Caco-2 (cell line): ENCODE measurements around the gene RAPGEF1. TPM values are rescaled to one million over a fixed set of nuclear protein-coding genes. Genes with fewer than 3 reads are reported as not detected.

Source experiments
- BruUV-seq: library from RNA; stranded (reverse); fragments of 400-500 nt; replicated peaks from 2 replicates; lab custom pipeline; 2021; lab: Mats Ljungman, UMichigan
- CTCF ChIA-PET: fragments of 300-600 bp; sonication (Branson Sonifier 250); formaldehyde crosslinking; loops from one replicate; lab custom pipeline; 2022; ENCODE audit warnings: antibody characterized with exemption; lab: Charles Lee
- POLR2A ChIA-PET: fragments of 300-600 bp; sonication (Branson Sonifier 250); formaldehyde crosslinking; loops from one replicate; lab custom pipeline; 2022; ENCODE audit warnings: antibody characterized with exemption; lab: Charles Lee
- DNase-seq, 2 experiments: peaks; one replicate each; pipeline versions ENCODE4 v3.0.0 to v3.0.0-alpha.2; 2020 to 2022
- H3K27me3 ChIP-seq: replicated peaks from 2 replicates; pipeline ENCODE4 v1.6.0; 2011; ENCODE audit warnings: low read length; ENCODE audit not compliant: control insufficient read depth, insufficient read depth
- H3K36me3 ChIP-seq: 2 replicates; pipeline ENCODE4 v1.5.1; 2011; ENCODE audit warnings: low read length; ENCODE audit not compliant: control insufficient read depth, insufficient read depth
- H3K4me1 ChIP-seq: fragments of 250-450 bp; sonication (Bioruptor Pico); 2 replicates; pipeline ENCODE4 v1.5.1; 2020; ENCODE audit warnings: mild to moderate bottlenecking
- H3K4me3 ChIP-seq: 2 replicates; pipeline ENCODE4 v1.5.1; 2011; ENCODE audit warnings: low read depth, mild to moderate bottlenecking, control low read depth, low read length
- H3K9me3 ChIP-seq: fragments of 250-450 bp; sonication (Bioruptor Pico); 2 replicates; pipeline ENCODE4 v1.5.1; 2020; ENCODE audit warnings: mild to moderate bottlenecking, moderate library complexity
- H3K27ac Mint-ChIP-seq: one replicate; pipeline ENCODE4 v1.8.0; 2022; ENCODE audit warnings: mixed read lengths; ENCODE audit not compliant: unreplicated experiment
- H3K27me3 Mint-ChIP-seq: one replicate; pipeline ENCODE4 v1.8.0; 2022; ENCODE audit warnings: mixed read lengths; ENCODE audit not compliant: insufficient read depth, unreplicated experiment
- H3K36me3 Mint-ChIP-seq: one replicate; pipeline ENCODE4 v1.8.0; 2022; ENCODE audit warnings: mild to moderate bottlenecking, mixed read lengths; ENCODE audit not compliant: insufficient read depth, unreplicated experiment
- H3K4me1 Mint-ChIP-seq: one replicate; pipeline ENCODE4 v1.8.0; 2022; ENCODE audit warnings: low read depth, mixed read lengths; ENCODE audit not compliant: unreplicated experiment
- H3K4me3 Mint-ChIP-seq: one replicate; pipeline ENCODE4 v1.8.0; 2022; ENCODE audit warnings: mild to moderate bottlenecking, moderate library complexity, mixed read lengths; ENCODE audit not compliant: unreplicated experiment
- H3K9me3 Mint-ChIP-seq: one replicate; pipeline ENCODE4 v1.8.0; 2022; ENCODE audit warnings: mixed read lengths; ENCODE audit not compliant: unreplicated experiment
- intact Hi-C: fragments of 100-400 bp; cut with micrococcal nuclease; formaldehyde crosslinking; loops from one replicate; pipeline ENCODE4 v1.10.0; 2022; ENCODE audit not compliant: unreplicated experiment
- total RNA-seq: library from RNA; stranded (reverse); gene quantifications from 2 replicates; pipeline ENCODE4 v1.2.3, GENCODE V29; 2022
- TF ChIP-seq, protein P1 (sequence below), 2 experiments: fragments of 200-600 bp in 1 of 2; IDR thresholded peaks; 1 replicate in 1 of 2; 2 replicates in 1 of 2; pipeline versions ENCODE4 v1.5.1 to v1.8.0; 2011 to 2022; ENCODE audit warnings: antibody characterized with exemption in 1 of 2, control low read depth in 1 of 2, inconsistent platforms in 1 of 2, low read depth in 1 of 2, low read length in 1 of 2, mild to moderate bottlenecking in 1 of 2, moderate library complexity in 1 of 2; ENCODE audit not compliant: insufficient read depth in 1 of 2, severe bottlenecking in 1 of 2, unreplicated experiment in 1 of 2

Gene RAPGEF1
- total RNA-seq, 1 experiment from 2014 or later: 75.4 TPM

GRCh38 chr9:131578731-131579504 lies 161.0 kb downstream of the RAPGEF1 start:
- Histone ChIP-seq H3K4me1 (no peaks in the 10 kb centered on the region), H3K9me3 (no peaks in the 10 kb centered on the region), H3K4me3 (no peak overlapping the region), H3K27me3 (no peaks in the 10 kb centered on the region), H3K36me3 (peaks cover 3% of the 10 kb centered on the region)
- no peak for DNase-seq
- BruUV-seq: no TSS peak
- H3K36me3 Mint-ChIP-seq: peaks cover 62% of the 10 kb centered on the region
- ChIA-PET POLR2A (no interaction called here), CTCF (no interaction called here)
- no peaks in the 10 kb centered on the region for H3K9me3 Mint-ChIP-seq
- H3K4me3 Mint-ChIP-seq: no peak overlapping the region
- H3K27me3 Mint-ChIP-seq: no peaks in the 10 kb centered on the region
- H3K27ac Mint-ChIP-seq: no peak overlapping the region
- intact Hi-C loops: no loop called here
- TF ChIP-seq, protein P1, sequence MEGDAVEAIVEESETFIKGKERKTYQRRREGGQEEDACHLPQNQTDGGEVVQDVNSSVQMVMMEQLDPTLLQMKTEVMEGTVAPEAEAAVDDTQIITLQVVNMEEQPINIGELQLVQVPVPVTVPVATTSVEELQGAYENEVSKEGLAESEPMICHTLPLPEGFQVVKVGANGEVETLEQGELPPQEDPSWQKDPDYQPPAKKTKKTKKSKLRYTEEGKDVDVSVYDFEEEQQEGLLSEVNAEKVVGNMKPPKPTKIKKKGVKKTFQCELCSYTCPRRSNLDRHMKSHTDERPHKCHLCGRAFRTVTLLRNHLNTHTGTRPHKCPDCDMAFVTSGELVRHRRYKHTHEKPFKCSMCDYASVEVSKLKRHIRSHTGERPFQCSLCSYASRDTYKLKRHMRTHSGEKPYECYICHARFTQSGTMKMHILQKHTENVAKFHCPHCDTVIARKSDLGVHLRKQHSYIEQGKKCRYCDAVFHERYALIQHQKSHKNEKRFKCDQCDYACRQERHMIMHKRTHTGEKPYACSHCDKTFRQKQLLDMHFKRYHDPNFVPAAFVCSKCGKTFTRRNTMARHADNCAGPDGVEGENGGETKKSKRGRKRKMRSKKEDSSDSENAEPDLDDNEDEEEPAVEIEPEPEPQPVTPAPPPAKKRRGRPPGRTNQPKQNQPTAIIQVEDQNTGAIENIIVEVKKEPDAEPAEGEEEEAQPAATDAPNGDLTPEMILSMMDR (IDR thresholded peaks at IDR 0.05; ENCODE audit: insufficient read depth in 1 of 2, low read depth in 1 of 2, low read length in 1 of 2, severe bottlenecking in 1 of 2, unreplicated experiment in 1 of 2): no peak
- H3K4me1 Mint-ChIP-seq: no peaks in the 10 kb centered on the region

GRCh38 chr9:131578021-131578420 lies 161.9 kb downstream of the RAPGEF1 start:
- Mint-ChIP-seq H3K4me3 (no peak overlapping the region), H3K4me1 (no peaks in the 10 kb centered on the region), H3K27me3 (no peaks in the 10 kb centered on the region), H3K36me3 (peaks cover 57% of the 10 kb centered on the region), H3K9me3 (no peaks in the 10 kb centered on the region), H3K27ac (no peak overlapping the region)
- no peak for DNase-seq
- ChIA-PET CTCF (no interaction called here), POLR2A (no interaction called here)
- Histone ChIP-seq H3K36me3 (peaks cover 3% of the 10 kb centered on the region), H3K4me1 (no peaks in the 10 kb centered on the region), H3K27me3 (no peaks in the 10 kb centered on the region), H3K9me3 (no peaks in the 10 kb centered on the region), H3K4me3 (no peak overlapping the region)
- TF ChIP-seq, protein P1 (IDR thresholded peaks at IDR 0.05; ENCODE audit: insufficient read depth in 1 of 2, low read depth in 1 of 2, low read length in 1 of 2, severe bottlenecking in 1 of 2, unreplicated experiment in 1 of 2): no peak
- intact Hi-C loops: no loop called here
- BruUV-seq: no TSS peak

- H3K4me1 Mint-ChIP-seq: no peaks in the 10 kb centered on the region
- intact Hi-C loops: no loop called here
- no peaks in the 10 kb centered on the region for H3K4me1 ChIP-seq
- H3K4me3 Mint-ChIP-seq: no peak overlapping the region
- no peaks in the 10 kb centered on the region for H3K9me3 ChIP-seq
- TF ChIP-seq, protein P1 (IDR thresholded peaks at IDR 0.05; ENCODE audit: insufficient read depth in 1 of 2, low read depth in 1 of 2, low read length in 1 of 2, severe bottlenecking in 1 of 2, unreplicated experiment in 1 of 2): no peak
- no peaks in the 10 kb centered on the region for H3K9me3 Mint-ChIP-seq
- no peak for DNase-seq
- no peak overlapping the region for H3K4me3 ChIP-seq
- peaks cover 3% of the 10 kb centered on the region for H3K36me3 ChIP-seq
- BruUV-seq: TSS peak; percentile 34
- ChIA-PET POLR2A (no interaction called here), CTCF (no interaction called here)
- H3K27me3 Mint-ChIP-seq: no peaks in the 10 kb centered on the region
- no peaks in the 10 kb centered on the region for H3K27me3 ChIP-seq
- H3K36me3 Mint-ChIP-seq: peaks cover 51% of the 10 kb centered on the region
- H3K27ac Mint-ChIP-seq: no peak overlapping the region
Measured at GRCh38 chr9:131577005-131578000, 162.6 kb downstream of the RAPGEF1 start.
